Endothelial cell of umbilical vein (primary cell): ENCODE data around the gene ENHO. TPM values are rescaled to one million over a fixed set of nuclear protein-coding genes. Genes with fewer than 3 reads are reported as not detected.

ENCODE experiments used
- BruUV-seq: library from RNA; stranded (reverse); fragments of 400-500 nt; replicated peaks from 2 replicates; lab custom pipeline; 2021; lab: Mats Ljungman, UMichigan
- CTCF ChIA-PET: fragments of 300-600, 350-600 bp; sonication (Branson Sonifier 250); formaldehyde crosslinking; loops from one replicate; lab custom pipeline; 2021; ENCODE audit warnings: antibody characterized with exemption, inconsistent platforms; lab: Charles Lee
- POLR2A ChIA-PET: fragments of 300-600, 350-600 bp; sonication (Branson Sonifier 250); formaldehyde crosslinking; loops from one replicate; lab custom pipeline; 2021; ENCODE audit warnings: antibody characterized with exemption, inconsistent platforms; lab: Charles Lee
- DNase-seq: peaks from one replicate; pipeline ENCODE4 v3.0.0-alpha.2; 2011; ENCODE audit warnings: low read depth, low spot score
- FAIRE-seq: peaks from 2 replicates; lab custom pipeline; 2011; peaks lifted over from hg19 to GRCh38; lab: Jason Lieb, UNC
- H2AFZ ChIP-seq: 2 replicates; pipeline ENCODE4 v1.6.0; 2012; ENCODE audit warnings: low read depth, low read length, control low read depth, inconsistent platforms
- H3K27ac ChIP-seq: 2 replicates; pipeline ENCODE4 v1.5.1; 2011; ENCODE audit warnings: low read depth, mild to moderate bottlenecking, control low read depth, low read length, moderate library complexity; ENCODE audit not compliant: insufficient read depth
- H3K27me3 ChIP-seq, 2 experiments: 2 replicates each; pipeline versions ENCODE4 v1.6.0 to v1.6.1; 2011; ENCODE audit warnings: low read length in 2 of 2, mixed read lengths in 1 of 2; ENCODE audit not compliant: control insufficient read depth in 2 of 2, insufficient read depth in 2 of 2
- H3K36me3 ChIP-seq, 2 experiments: 2 replicates in 1 of 2; 3 replicates in 1 of 2; pipeline ENCODE4 v1.5.1; 2011; ENCODE audit warnings: low read length in 2 of 2, mild to moderate bottlenecking in 1 of 2, moderate library complexity in 1 of 2; ENCODE audit not compliant: control insufficient read depth in 2 of 2, insufficient read depth in 2 of 2; ENCODE audit errors: extremely low read depth in 1 of 2
- H3K4me1 ChIP-seq: 3 replicates; pipeline ENCODE4 v1.5.1; 2011; ENCODE audit warnings: mild to moderate bottlenecking, low read length; ENCODE audit not compliant: control insufficient read depth, insufficient read depth; ENCODE audit errors: extremely low read depth
- H3K4me2 ChIP-seq: 2 replicates; pipeline ENCODE4 v1.6.1; 2011; ENCODE audit warnings: low read length, control low read depth, mixed read lengths; ENCODE audit not compliant: insufficient read depth
- H3K4me3 ChIP-seq, 3 experiments: fragments of 200-600 bp in 1 of 3; sonication (generic), shearing (Covaris generic) in 1 of 3; replicated peaks in 1 of 3; 2 replicates each; pipeline ENCODE4 v1.5.1; 2011 to 2016; ENCODE audit warnings: control low read depth in 3 of 3, low read length in 3 of 3, mild to moderate bottlenecking in 2 of 3, inconsistent platforms in 1 of 3, low read depth in 1 of 3, moderate library complexity in 1 of 3; ENCODE audit not compliant: insufficient read depth in 1 of 3
- H3K79me2 ChIP-seq: 2 replicates; pipeline ENCODE4 v1.6.0; 2012; ENCODE audit warnings: low read length, inconsistent platforms; ENCODE audit not compliant: control insufficient read depth, insufficient read depth
- H3K9ac ChIP-seq: replicated peaks from 2 replicates; pipeline ENCODE3; 2011; ENCODE audit warnings: low read length, control low read depth; ENCODE audit not compliant: insufficient read depth; ENCODE audit errors: extremely low read depth
- H3K9me1 ChIP-seq: replicated peaks from 3 replicates; pipeline ENCODE4 v1.6.0; 2011; ENCODE audit warnings: mild to moderate bottlenecking, low read length; ENCODE audit not compliant: control insufficient read depth, insufficient read depth; ENCODE audit errors: extremely low read depth
- H3K9me3 ChIP-seq: replicated peaks from 2 replicates; pipeline ENCODE4 v1.5.1; 2012; ENCODE audit warnings: low read length, inconsistent platforms; ENCODE audit not compliant: control insufficient read depth, insufficient read depth
- H4K20me1 ChIP-seq: replicated peaks from 2 replicates; pipeline ENCODE3; 2011; ENCODE audit warnings: mild to moderate bottlenecking, low read length; ENCODE audit not compliant: control insufficient read depth, insufficient read depth; ENCODE audit errors: extremely low read depth
- CTCF ChIP-seq, 2 donors: IDR thresholded peaks; 1 replicate in 1 of 2; 2 replicates in 1 of 2; pipeline ENCODE4 v1.5.1; 2011; ENCODE audit warnings: low read length in 2 of 2, mild to moderate bottlenecking in 2 of 2, moderate library complexity in 2 of 2, control low read depth in 1 of 2, inconsistent platforms in 1 of 2, low read depth in 1 of 2; ENCODE audit not compliant: insufficient read depth in 1 of 2; ENCODE audit errors: extremely low read depth in 1 of 2
- EZH2 ChIP-seq: IDR thresholded peaks from 2 replicates; pipeline ENCODE4 v1.6.1; 2012; ENCODE audit warnings: borderline replicate concordance, low read depth, mild to moderate bottlenecking, moderate library complexity, low read length, inconsistent platforms; ENCODE audit not compliant: severe bottlenecking
- FOS ChIP-seq: IDR thresholded peaks from 2 replicates; pipeline ENCODE4 v1.6.1; 2011; ENCODE audit warnings: mild to moderate bottlenecking, low read length, moderate library complexity, borderline replicate concordance; ENCODE audit not compliant: insufficient read depth
- GATA2 ChIP-seq: IDR thresholded peaks from 2 replicates; pipeline ENCODE4 v1.7.0; 2011; ENCODE audit warnings: low read depth, mild to moderate bottlenecking, moderate library complexity, mixed read lengths, low read length; ENCODE audit not compliant: insufficient read length, insufficient read depth
- JUN ChIP-seq: IDR thresholded peaks from 2 replicates; pipeline ENCODE4 v1.6.1; 2011; ENCODE audit warnings: borderline replicate concordance, low read depth; ENCODE audit not compliant: insufficient read length, insufficient read depth
- MAX ChIP-seq: IDR thresholded peaks from 2 replicates; pipeline ENCODE4 v1.6.1; 2011; ENCODE audit not compliant: insufficient read depth, insufficient read length
- MYC ChIP-seq: IDR thresholded peaks from one replicate; pipeline ENCODE4 v1.6.1; 2011; ENCODE audit warnings: mild to moderate bottlenecking, low read depth, low read length
- POLR2A ChIP-seq: IDR thresholded peaks from 2 replicates; pipeline ENCODE4 v1.6.1; 2012; ENCODE audit warnings: low read depth, mild to moderate bottlenecking, control low read depth, low read length
- POLR2AphosphoS5 ChIP-seq: IDR thresholded peaks from 2 replicates; pipeline ENCODE4 v1.6.1; 2012; ENCODE audit warnings: low read depth, mild to moderate bottlenecking, control low read depth, low read length, moderate library complexity; ENCODE audit not compliant: insufficient read depth
- dilution Hi-C: fragments of 300-500 bp; cut with MboI; formaldehyde crosslinking; loops from one replicate; pipeline ENCODE4 v1.15.0; 2019; ENCODE audit warnings: low sequenced_read_pairs; ENCODE audit not compliant: extremely low pct_ligation_motif_present
- intact Hi-C: fragments of 100-400 bp; cut with micrococcal nuclease; formaldehyde crosslinking; loops from one replicate; pipeline ENCODE4 v1.10.0; 2022
- polyA plus RNA-seq, 4 experiments: library from polyadenylated mRNA; depleted of rRNA in 3 of 4; stranded (reverse) in 3 of 4; unstranded in 1 of 4; fragments of >200 nt; gene quantifications; 2 replicates each; pipeline versions ENCODE4 v1.2.1 to v1.2.3, GENCODE V29; 2011 to 2012; ENCODE audit warnings: missing spikeins in 1 of 4
- total RNA-seq: library from RNA; stranded (reverse); gene quantifications from 2 replicates; pipeline ENCODE4 v1.2.3, GENCODE V29; 2021

ENHO gene
- total and polyA plus RNA-seq, 2 donors (not counting 3 experiments of a cell fraction or from before 2014, with no cell fraction given) = 0.10 TPM; not detected in 1

GRCh38 chr9:34520096-34520495 lies 2.7 kb downstream of the ENHO start:
- TF ChIP-seq GATA2 = no peak
- Histone ChIP-seq H2AFZ (no peak overlapping the region), H3K4me3 (no peak overlapping the region), H3K79me2 (no peaks in the 10 kb centered on the region), H3K27me3 (peaks cover 11 to 18% of the 10 kb centered on the region in 2 experiments), H3K4me2 (no peak overlapping the region), H3K9me3 (no peaks in the 10 kb centered on the region), H3K36me3 (no peaks in the 10 kb centered on the region), H3K9me1 (no peaks in the 10 kb centered on the region), H4K20me1 (no peaks in the 10 kb centered on the region), H3K27ac (no peak overlapping the region), H3K9ac (no peak overlapping the region), H3K4me1 (peaks cover 3% of the 10 kb centered on the region)
- ChIA-PET CTCF (interaction anchor here (1.2 to 2.4 kb wide), 3 partner anchors 18 to 116 kb away, joined by 6 to 12 read pairs (median 10); no protein-coding TSS in a partner anchor), POLR2A (no interaction called here)
- no TSS peak for BruUV-seq
- intact Hi-C loops (no loop called here), dilution Hi-C loops (loop anchor here (25.0 kb wide), 1 partner anchor 108 kb away; no protein-coding TSS in a partner anchor)
- DNase-seq (no peak), FAIRE-seq (no peak)

GRCh38 chr9:34519321-34520020 lies 3.3 kb downstream of the ENHO start:
- H4K20me1 ChIP-seq = no peaks in the 10 kb centered on the region
- no peaks in the 10 kb centered on the region for H3K9me1 ChIP-seq
- no peak overlapping the region for H2AFZ ChIP-seq
- FAIRE-seq = no peak
- no peak for TF ChIP-seq EZH2
- no peak for TF ChIP-seq POLR2AphosphoS5
- TF ChIP-seq JUN = no peak
- no peak for TF ChIP-seq MAX
- no peak for TF ChIP-seq CTCF (IDR thresholded peaks at IDR 0.05; ENCODE audit: extremely low read depth in 1 of 2, insufficient read depth in 1 of 2, low read depth in 1 of 2, low read length in 2 of 2)
- TF ChIP-seq MYC = no peak
- TF ChIP-seq POLR2A = no peak
- TF ChIP-seq FOS = no peak
- no peak for TF ChIP-seq GATA2
- H3K27ac ChIP-seq = no peak overlapping the region
- ChIA-PET POLR2A (no interaction called here), CTCF (interaction anchor here (1.2 to 2.4 kb wide), 5 partner anchors 18 to 116 kb away, joined by 3 to 12 read pairs (median 6); no protein-coding TSS in a partner anchor)
- peaks cover 3% of the 10 kb centered on the region for H3K4me1 ChIP-seq
- dilution Hi-C loops (loop anchor here (25.0 kb wide), 1 partner anchor 107 kb away; no protein-coding TSS in a partner anchor), intact Hi-C loops (no loop called here)
- H3K4me2 ChIP-seq = no peak overlapping the region
- no peak overlapping the region for H3K9ac ChIP-seq
- no peaks in the 10 kb centered on the region for H3K79me2 ChIP-seq
- DNase-seq = no peak
- no peaks in the 10 kb centered on the region for H3K36me3 ChIP-seq
- no peak overlapping the region for H3K4me3 ChIP-seq
- no TSS peak for BruUV-seq
- H3K9me3 ChIP-seq = no peaks in the 10 kb centered on the region
- peaks cover 9 to 15% of the 10 kb centered on the region in 2 experiments for H3K27me3 ChIP-seq
